HEK293T (cell line): ENCODE data around the gene SLC66A1.

Experiments
- BHLHE40 ChIP-seq: fragments of 450-650 bp; IDR thresholded peaks from 2 replicates; pipeline ENCODE4 v1.6.1; 2016; ENCODE audit warnings: mild to moderate bottlenecking, moderate library complexity, borderline replicate concordance
- NFRKB ChIP-seq: fragments of 450-650 bp; IDR thresholded peaks from 2 replicates; pipeline ENCODE4 v1.6.1; 2016; ENCODE audit warnings: mild to moderate bottlenecking, moderate library complexity
- SP1 ChIP-seq: fragments of 450-650 bp; IDR thresholded peaks from 2 replicates; pipeline ENCODE4 v1.6.1; 2017
- SUZ12 ChIP-seq: fragments of 450-650 bp; IDR thresholded peaks from 2 replicates; pipeline ENCODE4 v1.6.1; 2016; ENCODE audit warnings: mild to moderate bottlenecking
- TARDBP ChIP-seq: fragments of 450-650 bp; IDR thresholded peaks from 2 replicates; pipeline ENCODE4 v1.6.1; 2016

DNA sequence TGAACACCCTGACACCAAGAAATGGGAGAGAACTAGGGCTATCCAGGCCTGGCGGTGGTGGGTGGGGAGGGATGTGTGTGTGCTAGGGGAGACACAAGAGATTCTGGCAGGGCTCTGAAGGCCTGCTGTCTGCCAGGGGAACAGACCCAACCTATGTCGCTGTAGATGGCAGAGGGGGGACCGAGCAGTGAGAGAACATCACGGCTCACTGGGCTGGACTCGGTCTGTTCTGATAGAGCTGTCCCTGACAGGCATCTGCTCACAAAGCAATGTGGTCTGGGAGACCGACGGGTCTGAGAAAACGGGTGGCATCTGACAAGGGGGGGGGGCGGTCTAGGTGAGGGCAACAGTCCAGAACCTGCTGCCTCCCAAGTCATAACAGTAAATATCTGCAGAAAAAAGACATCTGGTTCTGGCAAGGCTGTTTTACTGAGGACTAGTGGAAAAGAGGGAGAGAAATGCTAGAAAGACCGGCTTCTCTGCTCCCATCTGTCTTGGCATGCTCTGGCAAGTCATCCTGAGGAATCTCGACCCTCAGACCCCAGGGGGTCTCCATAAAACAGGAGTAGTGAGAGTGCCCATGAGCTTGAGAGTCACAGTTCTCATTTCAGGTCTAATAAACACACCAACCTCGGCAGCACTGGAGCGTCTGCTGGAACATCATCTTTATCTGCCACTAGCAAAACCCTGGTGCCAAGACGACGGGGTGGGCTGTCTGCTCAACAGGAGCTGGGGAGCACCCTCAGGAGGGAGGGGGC is 36.5 kb downstream of the SLC66A1 start:
- TF ChIP-seq BHLHE40: no peak
- no peak for TF ChIP-seq SUZ12
- no peak for TF ChIP-seq TARDBP
- no peak for TF ChIP-seq SP1
- no peak for TF ChIP-seq NFRKB
